HCT116 (cell line): ENCODE measurements around the gene KRT5. TPM values are rescaled to one million over a fixed set of nuclear protein-coding genes. Genes with fewer than 3 reads are reported as not detected.
"Not testable (repeated sequence)": the region's sequence is repeated elsewhere in the genome, so short reads cannot be mapped to it uniquely, and the experiment has no call there.

ENCODE experiments used
- ATAC-seq: fragments of 200-7000 bp; cut with Tn5 transposase; 2 replicates; pipeline ENCODE4 v1.9.1; 2020; ENCODE audit warnings: mild to moderate bottlenecking, moderate library complexity
- BruUV-seq: library from RNA; stranded (reverse); fragments of 400-500 nt; replicated peaks from 2 replicates; lab custom pipeline; 2021; lab: Mats Ljungman, UMichigan
- CTCF ChIA-PET: fragments of 300-600 bp; sonication (Branson Sonifier 250); formaldehyde crosslinking; loops from one replicate; lab custom pipeline; 2021; ENCODE audit warnings: antibody characterized with exemption; lab: Charles Lee
- POLR2A ChIA-PET: fragments of 300-600, 350-600 bp; sonication (Branson Sonifier 250); formaldehyde crosslinking; loops from one replicate; lab custom pipeline; 2021; ENCODE audit warnings: antibody characterized with exemption; lab: Charles Lee
- RAD21 ChIA-PET, 2 experiments: fragments of 300-600 bp; sonication (Branson Sonifier 250); formaldehyde crosslinking; loops; one replicate each; lab custom pipeline; 2023; ENCODE audit warnings: low total read pairs in 2 of 2; ENCODE audit not compliant: uncharacterized antibody in 2 of 2, unreplicated experiment in 2 of 2, low non-redundant PET in 1 of 2; lab: Charles Lee
- DNase-seq: peaks from one replicate; pipeline ENCODE4 v3.0.0-alpha.2; 2010; ENCODE audit warnings: low read depth, low spot score
- H2AFZ ChIP-seq: fragments of 200-600 bp; shearing (Covaris generic), sonication (generic); 2 replicates; pipeline ENCODE4 v1.6.1; 2017; ENCODE audit warnings: low read depth, mixed run types, mixed read lengths, antibody characterized with exemption, low read length; ENCODE audit not compliant: poor library complexity, severe bottlenecking
- H3K27ac ChIP-seq: 2 replicates; pipeline ENCODE4 v1.5.1; 2012; ENCODE audit warnings: low read depth, low read length
- H3K27me3 ChIP-seq: fragments of 200-600 bp; sonication (generic); 2 replicates; pipeline ENCODE4 v1.6.1; 2016; ENCODE audit warnings: mixed run types, low read length, mixed read lengths; ENCODE audit not compliant: insufficient read depth
- H3K36me3 ChIP-seq, 2 experiments: fragments of 200-500 bp in 1 of 2; fragments of 200-600 bp in 1 of 2; sonication (Bioruptor generic) in 1 of 2; sonication (generic) in 1 of 2; 2 replicates each; pipeline versions ENCODE4 v1.5.1 to v1.6.1; 2014 to 2016; ENCODE audit warnings: low read length in 2 of 2, inconsistent platforms in 1 of 2, mixed read lengths in 1 of 2, mixed run types in 1 of 2; ENCODE audit not compliant: insufficient read depth in 2 of 2, control insufficient read depth in 1 of 2
- H3K4me1 ChIP-seq, 2 experiments: fragments of 200-600 bp in 1 of 2; sonication (generic) in 1 of 2; 2 replicates each; pipeline versions ENCODE4 v1.5.1 to v1.6.1; 2012 to 2017; ENCODE audit warnings: low read length in 2 of 2, inconsistent platforms in 1 of 2, mild to moderate bottlenecking in 1 of 2, mixed read lengths in 1 of 2, mixed run types in 1 of 2, moderate library complexity in 1 of 2; ENCODE audit not compliant: insufficient read depth in 2 of 2, control insufficient read depth in 1 of 2
- H3K4me2 ChIP-seq: fragments of 200-600 bp; sonication (generic); 2 replicates; pipeline ENCODE4 v1.6.1; 2017; ENCODE audit warnings: mixed run types, low read length, mixed read lengths
- H3K4me3 ChIP-seq, 2 experiments: fragments of 200-600 bp in 1 of 2; sonication (generic) in 1 of 2; replicated peaks in 1 of 2; 2 replicates each; pipeline ENCODE4 v1.5.1; 2011 to 2016; ENCODE audit warnings: low read length in 2 of 2, control low read depth in 1 of 2, low read depth in 1 of 2, mild to moderate bottlenecking in 1 of 2, mixed read lengths in 1 of 2, mixed run types in 1 of 2
- H3K79me2 ChIP-seq: fragments of 200-600 bp; sonication (generic); 2 replicates; pipeline ENCODE4 v1.6.1; 2017; ENCODE audit warnings: mild to moderate bottlenecking, mixed run types, low read length, moderate library complexity, mixed read lengths; ENCODE audit not compliant: insufficient read depth
- H3K9ac ChIP-seq: fragments of 200-600 bp; sonication (generic); 2 replicates; pipeline ENCODE4 v1.6.1; 2016; ENCODE audit warnings: low read length, mixed read lengths
- H3K9me2 ChIP-seq: fragments of 200-600 bp; sonication (generic), shearing (Covaris generic); 2 replicates; pipeline ENCODE4 v1.6.1; 2017; ENCODE audit warnings: mixed run types, mild to moderate bottlenecking, moderate library complexity; ENCODE audit not compliant: insufficient read depth
- H3K9me3 ChIP-seq, 2 experiments: fragments of 200-500 bp in 1 of 2; fragments of 200-600 bp in 1 of 2; sonication (Bioruptor generic) in 1 of 2; sonication (generic) in 1 of 2; 2 replicates each; pipeline ENCODE4 v1.6.1; 2014 to 2017; ENCODE audit warnings: low read length in 2 of 2, mixed read lengths in 2 of 2, inconsistent platforms in 1 of 2, low read depth in 1 of 2, mild to moderate bottlenecking in 1 of 2, mixed run types in 1 of 2, moderate library complexity in 1 of 2; ENCODE audit not compliant: control insufficient read depth in 1 of 2, insufficient read depth in 1 of 2
- H4K20me1 ChIP-seq: fragments of 200-600 bp; sonication (generic), shearing (Covaris generic); 2 replicates; pipeline ENCODE4 v1.6.1; 2017; ENCODE audit warnings: mixed run types, mild to moderate bottlenecking, moderate library complexity; ENCODE audit not compliant: insufficient read depth
- CBX3 ChIP-seq: IDR thresholded peaks from 2 replicates; pipeline ENCODE4 v1.6.1; 2012; ENCODE audit warnings: low read depth
- CEBPB ChIP-seq: IDR thresholded peaks from 2 replicates; pipeline ENCODE4 v1.6.1; 2012; ENCODE audit warnings: low read depth
- CTCF ChIP-seq, 3 experiments: fragments of 200-600 bp in 1 of 3; sonication (generic) in 1 of 3; IDR thresholded peaks in 2 of 3; conservative IDR thresholded peaks in 1 of 3; 2 replicates each; pipeline ENCODE4 v1.5.1; 2012 to 2017; ENCODE audit warnings: low read depth in 2 of 3, low read length in 2 of 3, antibody characterized with exemption in 1 of 3, borderline replicate concordance in 1 of 3, control low read depth in 1 of 3, mild to moderate bottlenecking in 1 of 3, mixed read lengths in 1 of 3, mixed run types in 1 of 3, moderate library complexity in 1 of 3; ENCODE audit not compliant: insufficient read depth in 1 of 3
- ELF1 ChIP-seq: IDR thresholded peaks from 2 replicates; pipeline ENCODE4 v1.6.1; 2012; ENCODE audit warnings: low read depth, borderline replicate concordance
- EZH2phosphoT487 ChIP-seq: fragments of 200-600 bp; IDR thresholded peaks from 2 replicates; pipeline ENCODE4 v1.6.1; 2018; ENCODE audit warnings: antibody characterized with exemption, borderline replicate concordance
- FOSL1 ChIP-seq: IDR thresholded peaks from 2 replicates; pipeline ENCODE4 v1.6.1; 2012; ENCODE audit warnings: low read depth
- JUND ChIP-seq: IDR thresholded peaks from 2 replicates; pipeline ENCODE4 v1.6.1; 2012
- MAX ChIP-seq: IDR thresholded peaks from 2 replicates; pipeline ENCODE4 v1.6.1; 2012
- POLR2A ChIP-seq: IDR thresholded peaks from 2 replicates; pipeline ENCODE4 v1.7.0; 2011; ENCODE audit warnings: borderline replicate concordance; ENCODE audit not compliant: insufficient read depth, insufficient read length; ENCODE audit errors: extremely low read depth
- POLR2AphosphoS5 ChIP-seq: IDR thresholded peaks from 2 replicates; pipeline ENCODE4 v1.6.1; 2011; ENCODE audit warnings: mild to moderate bottlenecking, low read depth, low read length, moderate library complexity
- RAD21 ChIP-seq: IDR thresholded peaks from 2 replicates; pipeline ENCODE4 v1.6.1; 2012; ENCODE audit warnings: low read depth, mild to moderate bottlenecking
- REST ChIP-seq: IDR thresholded peaks from 2 replicates; pipeline ENCODE4 v1.6.1; 2012; ENCODE audit warnings: low read depth
- SIN3A ChIP-seq: IDR thresholded peaks from 2 replicates; pipeline ENCODE4 v1.6.1; 2012; ENCODE audit warnings: low read depth
- SP1 ChIP-seq: IDR thresholded peaks from 2 replicates; pipeline ENCODE4 v1.6.1; 2012; ENCODE audit warnings: low read depth
- SRF ChIP-seq: IDR thresholded peaks from 2 replicates; pipeline ENCODE4 v1.6.1; 2012; ENCODE audit warnings: low read depth
- TCF7L2 ChIP-seq: IDR thresholded peaks from 2 replicates; pipeline ENCODE4 v1.7.0; 2011; ENCODE audit warnings: borderline replicate concordance, inconsistent platforms; ENCODE audit not compliant: insufficient read depth, insufficient read length; ENCODE audit errors: extremely low read depth
- YY1 ChIP-seq: IDR thresholded peaks from 2 replicates; pipeline ENCODE4 v1.6.1; 2011; ENCODE audit warnings: low read length, low read depth, moderate library complexity, mild to moderate bottlenecking; ENCODE audit not compliant: insufficient replicate concordance; ENCODE audit errors: extremely low read depth
- ZFX ChIP-seq: fragments of 450-650 bp; IDR thresholded peaks from 2 replicates; pipeline ENCODE4 v1.6.1; 2017
- ZNF274 ChIP-seq: fragments of 200-500 bp; sonication (Bioruptor generic); IDR thresholded peaks from 2 replicates; pipeline ENCODE4 v1.6.1; 2014; ENCODE audit warnings: mild to moderate bottlenecking, low read depth, low read length, inconsistent platforms
- intact Hi-C: fragments of 100-400 bp; cut with micrococcal nuclease; formaldehyde crosslinking; loops from 2 replicates; pipeline ENCODE4 v1.10.0; 2022
- total RNA-seq: library from RNA; stranded (reverse); gene quantifications from one replicate; pipeline ENCODE4 v1.2.1, GENCODE V29; 2021; ENCODE audit not compliant: unreplicated experiment

KRT5 gene
- total RNA-seq, 1 experiment from 2014 or later, result 0.44 TPM

- BruUV-seq, result no TSS peak
- Histone ChIP-seq H2AFZ (no peak overlapping the region), H3K27me3 (no peaks in the 10 kb centered on the region), H3K9me2 (no peaks in the 10 kb centered on the region), H3K36me3 (no peaks in the 10 kb centered on the region), H3K79me2 (no peaks in the 10 kb centered on the region), H3K4me2 (no peak overlapping the region), H4K20me1 (no peaks in the 10 kb centered on the region), H3K9me3 (no peaks in the 10 kb centered on the region), H3K27ac (no peak overlapping the region), H3K9ac (no peak overlapping the region), H3K4me1 (peaks cover 0 to 8% of the 10 kb centered on the region in 2 experiments; a peak in 1 of 4 replicates), H3K4me3 (no peak overlapping the region)
- TF ChIP-seq JUND, result no peak
- TF ChIP-seq ELF1, result no peak
- TF ChIP-seq POLR2AphosphoS5, result no peak
- no peak for TF ChIP-seq EZH2phosphoT487
- no peak for TF ChIP-seq RAD21
- TF ChIP-seq SRF, result no peak
- TF ChIP-seq YY1, result no peak
- no peak for TF ChIP-seq ZNF274
- no peak for TF ChIP-seq TCF7L2
- TF ChIP-seq CEBPB, result no peak
- no peak for TF ChIP-seq REST
- no peak for TF ChIP-seq FOSL1
- TF ChIP-seq SP1, result no peak
- TF ChIP-seq SIN3A, result no peak
- TF ChIP-seq ZFX, result no peak
- TF ChIP-seq CTCF (IDR thresholded peaks at IDR 0.05 in 2 of 3, conservative IDR thresholded peaks at IDR 0.05 in 1 of 3; ENCODE audit: borderline replicate concordance in 1 of 3, insufficient read depth in 1 of 3, low read depth in 2 of 3, low read length in 2 of 3), result no peak
- no peak for TF ChIP-seq CBX3
- TF ChIP-seq MAX, result no peak
- no peak for TF ChIP-seq POLR2A
- no peak for DNase-seq
- ChIA-PET POLR2A (no interaction called here), RAD21 (no interaction called here), CTCF (no interaction called here)
- intact Hi-C loops, result no loop called here
- ATAC-seq, result no peak
Observed at GRCh38 chr12:52488736-52489135, 31.5 kb downstream of the KRT5 start.

GRCh38 chr12:52487744-52488443, 32.3 kb downstream of the KRT5 start:
- H3K4me1 ChIP-seq, H3K9me3 ChIP-seq, H3K79me2 ChIP-seq, H3K36me3 ChIP-seq, RAD21 ChIA-PET, H3K9ac ChIP-seq, H3K4me3 ChIP-seq, BruUV-seq, H3K27me3 ChIP-seq, intact Hi-C loops, ATAC-seq, DNase-seq, H3K4me2 ChIP-seq, CTCF ChIA-PET, H4K20me1 ChIP-seq, H3K9me2 ChIP-seq, H2AFZ ChIP-seq, POLR2A ChIA-PET, H3K27ac ChIP-seq: not testable (repeated sequence)
